K562 (cell line): ENCODE data around the gene ZFP14. TPM values are rescaled to one million over a fixed set of nuclear protein-coding genes. Genes with fewer than 3 reads are reported as not detected.

ENCODE experiments used
- CBX8 ChIP-seq: fragments of 200-600 bp; sonication (generic); IDR thresholded peaks from 2 replicates; pipeline ENCODE4 v1.6.1; 2012; ENCODE audit warnings: borderline replicate concordance, mixed run types, low read depth, mild to moderate bottlenecking, moderate library complexity, mixed read lengths, low read length, control low read depth, inconsistent platforms; ENCODE audit not compliant: poor library complexity, severe bottlenecking; ENCODE audit errors: extremely low read depth
- GATA2 ChIP-seq: sonication (generic); formaldehyde crosslinking; IDR thresholded peaks from 2 replicates; pipeline ENCODE4 v1.4.0; 2020; ENCODE audit warnings: mild to moderate bottlenecking, missing genetic modification reagents
- GTF2F1 ChIP-seq: IDR thresholded peaks from 2 replicates; pipeline ENCODE4 v1.6.1; 2011; ENCODE audit warnings: low read depth, low read length, improper control_type of control experiment
- RHOXF2B ChIP-seq: fragments of 250-450 bp; sonication (Bioruptor Pico); conservative IDR thresholded peaks from 2 replicates; pipeline ENCODE4 v1.5.1; 2021
- ZNF146 ChIP-seq: IDR thresholded peaks from one replicate; pipeline ENCODE4 v1.6.1; 2018; ENCODE audit warnings: missing compliant biosample characterization; ENCODE audit not compliant: unreplicated experiment
- polyA plus RNA-seq, 8 experiments: library from polyadenylated mRNA; depleted of rRNA in 4 of 8; stranded (reverse) in 5 of 8; unstranded in 3 of 8; fragments of >200 nt; fragmentation: Nextera tagmentation in 2 of 8; fragmentation: Illumina TruSeq in 1 of 8; extraction: Ambion mirVana in 2 of 8; extraction: Trizol in 1 of 8; gene quantifications; 2 replicates each; pipeline versions ENCODE4 v1.2.1 to v1.2.3, GENCODE V29; 2011 to 2014; ENCODE audit warnings: inconsistent platforms in 1 of 8, missing spikeins in 1 of 8
- total RNA-seq, 7 experiments: library from RNA; depleted of rRNA in 6 of 7; stranded (reverse); fragments of >200 nt in 6 of 7; fragmentation: Illumina TruSeq in 2 of 7; extraction: Trizol in 2 of 7; gene quantifications; 2 replicates each; pipeline versions ENCODE4 v1.2.1 to v1.2.3, GENCODE V29; 2011 to 2021; ENCODE audit warnings: low replicate concordance in 1 of 7
- TF ChIP-seq, protein P1 (sequence below): fragments of 200-800 bp; sonication (Bioruptor generic); IDR thresholded peaks from 2 replicates; pipeline ENCODE4 v1.6.1; 2016; ENCODE audit warnings: missing genetic modification characterization, missing compliant biosample characterization

Gene ZFP14
- total and polyA plus RNA-seq, 9 of the 15 experiments (the other 6 are each of a cell fraction or from before 2014, with no cell fraction given): 0.80 to 1.9 (median 1.4) TPM

DNA sequence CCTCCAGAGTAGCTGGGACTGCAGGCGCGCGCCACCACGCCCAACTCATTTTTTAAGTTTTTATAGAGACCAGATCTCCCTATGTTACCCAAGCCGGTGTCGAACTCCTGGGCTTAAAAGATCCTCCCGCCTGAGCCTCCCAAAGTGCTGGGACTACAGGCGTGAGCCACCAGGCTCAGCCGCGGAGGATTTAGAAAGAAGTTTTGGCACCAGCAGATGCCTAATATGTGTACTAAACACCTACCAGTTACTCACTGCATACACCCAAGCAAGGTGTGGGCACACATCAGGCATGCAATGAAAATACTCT is 464 bp upstream of the ZFP14 start (continued):
- TF ChIP-seq, protein P1, sequence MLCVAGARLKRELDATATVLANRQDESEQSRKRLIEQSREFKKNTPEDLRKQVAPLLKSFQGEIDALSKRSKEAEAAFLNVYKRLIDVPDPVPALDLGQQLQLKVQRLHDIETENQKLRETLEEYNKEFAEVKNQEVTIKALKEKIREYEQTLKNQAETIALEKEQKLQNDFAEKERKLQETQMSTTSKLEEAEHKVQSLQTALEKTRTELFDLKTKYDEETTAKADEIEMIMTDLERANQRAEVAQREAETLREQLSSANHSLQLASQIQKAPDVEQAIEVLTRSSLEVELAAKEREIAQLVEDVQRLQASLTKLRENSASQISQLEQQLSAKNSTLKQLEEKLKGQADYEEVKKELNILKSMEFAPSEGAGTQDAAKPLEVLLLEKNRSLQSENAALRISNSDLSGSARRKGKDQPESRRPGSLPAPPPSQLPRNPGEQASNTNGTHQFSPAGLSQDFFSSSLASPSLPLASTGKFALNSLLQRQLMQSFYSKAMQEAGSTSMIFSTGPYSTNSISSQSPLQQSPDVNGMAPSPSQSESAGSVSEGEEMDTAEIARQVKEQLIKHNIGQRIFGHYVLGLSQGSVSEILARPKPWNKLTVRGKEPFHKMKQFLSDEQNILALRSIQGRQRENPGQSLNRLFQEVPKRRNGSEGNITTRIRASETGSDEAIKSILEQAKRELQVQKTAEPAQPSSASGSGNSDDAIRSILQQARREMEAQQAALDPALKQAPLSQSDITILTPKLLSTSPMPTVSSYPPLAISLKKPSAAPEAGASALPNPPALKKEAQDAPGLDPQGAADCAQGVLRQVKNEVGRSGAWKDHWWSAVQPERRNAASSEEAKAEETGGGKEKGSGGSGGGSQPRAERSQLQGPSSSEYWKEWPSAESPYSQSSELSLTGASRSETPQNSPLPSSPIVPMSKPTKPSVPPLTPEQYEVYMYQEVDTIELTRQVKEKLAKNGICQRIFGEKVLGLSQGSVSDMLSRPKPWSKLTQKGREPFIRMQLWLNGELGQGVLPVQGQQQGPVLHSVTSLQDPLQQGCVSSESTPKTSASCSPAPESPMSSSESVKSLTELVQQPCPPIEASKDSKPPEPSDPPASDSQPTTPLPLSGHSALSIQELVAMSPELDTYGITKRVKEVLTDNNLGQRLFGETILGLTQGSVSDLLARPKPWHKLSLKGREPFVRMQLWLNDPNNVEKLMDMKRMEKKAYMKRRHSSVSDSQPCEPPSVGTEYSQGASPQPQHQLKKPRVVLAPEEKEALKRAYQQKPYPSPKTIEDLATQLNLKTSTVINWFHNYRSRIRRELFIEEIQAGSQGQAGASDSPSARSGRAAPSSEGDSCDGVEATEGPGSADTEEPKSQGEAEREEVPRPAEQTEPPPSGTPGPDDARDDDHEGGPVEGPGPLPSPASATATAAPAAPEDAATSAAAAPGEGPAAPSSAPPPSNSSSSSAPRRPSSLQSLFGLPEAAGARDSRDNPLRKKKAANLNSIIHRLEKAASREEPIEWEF: no peak
- TF ChIP-seq GATA2 (CRISPR knock-in tag) (no peak), ZNF146 (CRISPR knock-in tag) (no peak), CBX8 (no peak), GTF2F1 (no peak), RHOXF2B (CRISPR knock-in tag) (no peak)
